Skin of body (tissue), 2 donors: ENCODE data around the gene PACRG. TPM values are rescaled to one million over a fixed set of nuclear protein-coding genes. Genes with fewer than 3 reads are reported as not detected.
"Not testable (repeated sequence)": the region's sequence is repeated elsewhere in the genome, so short reads cannot be mapped to it uniquely, and the experiment has no call there.

Experiments
- DNase-seq: peaks from one replicate; lab custom pipeline; 2025; lab: John Stamatoyannopoulos, UW
- total RNA-seq: library from RNA; depleted of rRNA; stranded (reverse); fragments of >200 nt; gene quantifications from one replicate; pipeline ENCODE4 v1.2.3, GENCODE V29; 2014

PACRG gene
- total RNA-seq, 1 donor from 2014 or later = 5.5 TPM

DNA sequence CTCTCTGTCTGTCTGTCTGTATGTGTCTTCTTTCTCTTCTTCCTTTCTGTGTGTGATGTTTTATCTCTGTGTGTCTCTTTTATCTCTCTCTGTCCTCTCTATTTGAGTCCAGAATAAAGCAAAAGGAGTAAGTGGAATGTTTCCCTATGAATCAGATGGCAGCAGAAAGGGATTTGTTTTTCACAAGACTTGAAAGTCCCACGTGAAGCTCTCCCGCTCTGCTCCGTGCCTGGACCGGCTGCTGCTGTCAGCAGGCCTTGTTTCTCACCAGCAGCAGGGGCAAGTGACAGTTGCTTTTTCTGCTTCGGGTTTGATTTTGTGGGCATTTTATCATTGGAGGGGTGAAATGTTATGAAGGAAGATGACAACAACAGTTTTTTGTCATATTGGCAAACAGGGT, 212.7 kb downstream of the PACRG start:
- no peak for DNase-seq

DNA sequence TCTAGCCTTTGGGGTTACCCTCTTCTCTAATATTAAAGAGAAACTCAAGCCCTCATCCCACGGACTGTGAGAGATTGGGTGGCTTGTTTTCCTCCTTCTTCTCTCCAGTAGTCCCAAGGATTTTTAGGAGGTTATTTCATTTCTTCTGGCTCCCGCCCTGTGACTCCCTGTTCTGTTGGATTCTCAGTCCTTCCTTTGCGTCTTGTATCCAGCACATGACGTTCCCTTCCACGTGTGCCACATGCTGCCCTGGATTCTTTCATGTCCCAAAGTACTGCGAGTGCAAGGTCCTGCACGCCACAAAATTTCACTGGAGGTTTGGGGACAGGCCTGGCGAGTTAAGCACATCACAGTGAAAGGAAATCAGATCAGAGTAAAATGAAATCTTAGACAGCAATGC, 213.4 kb downstream of the PACRG start:
- DNase-seq = no peak

GRCh38 chr6:162942866-162943265, 215.1 kb downstream of the PACRG start:
- DNase-seq = no peak

DNA sequence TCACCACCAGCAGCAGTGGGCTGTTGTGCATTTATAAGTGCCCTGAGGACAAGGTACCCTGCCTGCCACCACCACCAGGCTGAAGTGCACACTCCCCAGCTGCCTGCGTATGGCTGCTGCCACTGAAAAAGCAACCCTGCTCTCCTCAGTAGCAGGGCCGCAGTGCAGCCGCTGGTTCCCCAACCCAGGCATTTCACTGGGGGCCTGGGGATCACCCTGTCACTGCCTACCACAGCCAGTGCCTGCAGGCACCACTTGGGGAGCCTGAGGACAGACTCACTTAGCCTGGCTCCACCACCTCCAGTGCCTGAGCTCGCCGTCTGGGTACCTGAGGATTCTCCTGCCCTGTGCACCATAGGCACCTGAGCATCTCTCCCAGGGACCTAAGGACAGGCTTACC, 215.6 kb downstream of the PACRG start:
- no peak for DNase-seq

- DNase-seq = no peak
These were observed 223.5 kb downstream of the PACRG start for GRCh38 chr6:162951164-162951743.

- no peak for DNase-seq
These were observed 224.6 kb downstream of the PACRG start for GRCh38 chr6:162952423-162952822.

GRCh38 chr6:162957062-162957461, 229.3 kb downstream of the PACRG start:
- no peak for DNase-seq

GRCh38 chr6:162960679-162961457, 233.1 kb downstream of the PACRG start:
- peak; percentile 79 for DNase-seq

GRCh38 chr6:162962093-162962492, 234.3 kb downstream of the PACRG start:
- DNase-seq = no peak

- DNase-seq = no peak
These were observed 236.1 kb downstream of the PACRG start for GRCh38 chr6:162963861-162964260.

DNA sequence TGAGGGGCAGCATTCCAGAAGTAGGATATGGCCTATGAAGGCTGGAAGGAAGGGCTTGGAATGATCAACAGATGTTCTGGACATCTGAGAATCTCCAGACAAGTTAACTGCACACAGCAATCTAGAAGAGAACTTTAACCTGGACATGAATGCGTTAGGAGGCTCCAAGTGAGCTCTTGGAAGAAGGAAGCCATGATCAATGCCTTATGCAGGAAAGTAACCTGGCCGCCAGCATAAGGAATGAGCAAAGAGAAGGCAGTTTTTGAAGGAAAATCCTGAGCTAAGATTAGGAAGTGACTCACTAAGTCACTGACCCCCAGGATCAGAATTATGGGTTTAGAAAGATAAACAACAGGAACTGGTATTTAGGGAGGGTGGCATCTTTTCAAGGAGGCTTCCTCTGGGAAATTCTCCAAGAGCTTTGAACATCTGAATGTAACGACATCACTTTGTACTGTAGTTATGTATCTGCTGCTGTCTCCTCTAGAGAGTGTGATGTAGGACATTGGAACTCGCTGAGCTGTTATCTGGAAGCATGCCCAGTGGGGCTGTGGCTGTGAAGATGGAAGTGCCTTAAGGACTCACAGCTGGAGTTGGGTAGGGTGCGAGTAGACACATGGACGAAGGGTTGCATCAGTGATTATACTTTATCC, 236.8 kb downstream of the PACRG start:
- DNase-seq = peak; percentile 99

GRCh38 chr6:162965366-162965765, 237.6 kb downstream of the PACRG start:
- peak; percentile 67 for DNase-seq

GRCh38 chr6:162970246-162970645, 242.5 kb downstream of the PACRG start:
- DNase-seq = no peak

- DNase-seq = no peak
These were observed 243.6 kb downstream of the PACRG start for GRCh38 chr6:162971356-162971755.

DNA sequence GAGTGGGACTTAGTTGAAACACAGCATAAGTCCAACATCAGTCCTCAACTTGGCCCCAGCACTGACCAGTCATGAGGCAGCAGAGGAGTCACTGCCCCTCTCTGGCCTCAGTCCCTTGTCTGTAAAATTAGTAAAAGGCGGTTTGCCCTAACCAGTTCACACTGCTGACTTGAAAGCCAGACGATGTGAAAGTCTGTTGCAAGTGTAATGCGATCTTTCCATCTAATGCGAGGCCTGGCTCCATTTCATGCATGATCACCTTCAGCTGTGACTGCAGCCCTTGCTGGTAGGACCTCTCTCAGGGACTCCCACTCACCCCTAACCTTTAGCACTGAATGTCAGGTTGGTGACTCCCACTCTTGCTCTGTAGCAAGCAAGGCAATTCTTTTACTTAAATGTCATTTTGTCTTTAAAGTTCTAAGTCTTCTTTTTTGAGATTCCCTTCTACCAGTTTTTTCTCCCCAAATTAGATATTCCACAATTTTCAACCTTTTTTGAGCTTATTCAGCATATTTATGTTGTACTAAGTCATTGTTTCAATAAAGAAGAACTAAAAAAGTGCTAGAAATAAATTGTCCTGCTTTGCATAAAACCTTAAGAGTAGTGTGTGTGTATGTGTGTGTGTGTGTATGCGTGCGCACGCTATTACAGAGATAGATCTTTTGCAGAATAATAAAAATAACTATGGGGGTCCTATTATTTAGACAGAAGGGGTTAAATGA, 245.5 kb downstream of the PACRG start:
- no peak for DNase-seq

DNA sequence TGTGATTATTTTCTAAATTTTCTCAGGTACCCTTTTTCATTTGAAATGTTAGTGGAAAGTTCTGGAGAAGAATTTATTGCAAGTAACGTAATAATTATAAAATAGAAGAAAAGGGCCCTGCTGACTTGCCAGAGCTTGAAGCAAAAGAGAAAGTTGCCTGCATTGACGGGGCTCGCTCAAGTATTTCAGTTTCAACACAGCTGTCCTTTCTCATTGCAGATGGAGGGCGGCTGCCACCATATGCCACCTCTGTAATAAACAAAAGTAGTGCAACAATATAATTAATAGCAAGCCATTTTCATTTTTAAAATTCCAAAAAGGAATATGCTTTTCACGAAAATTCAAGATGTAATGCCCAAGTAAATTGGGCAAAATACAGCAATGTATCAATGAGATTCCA, 246.2 kb downstream of the PACRG start:
- no peak for DNase-seq

DNA sequence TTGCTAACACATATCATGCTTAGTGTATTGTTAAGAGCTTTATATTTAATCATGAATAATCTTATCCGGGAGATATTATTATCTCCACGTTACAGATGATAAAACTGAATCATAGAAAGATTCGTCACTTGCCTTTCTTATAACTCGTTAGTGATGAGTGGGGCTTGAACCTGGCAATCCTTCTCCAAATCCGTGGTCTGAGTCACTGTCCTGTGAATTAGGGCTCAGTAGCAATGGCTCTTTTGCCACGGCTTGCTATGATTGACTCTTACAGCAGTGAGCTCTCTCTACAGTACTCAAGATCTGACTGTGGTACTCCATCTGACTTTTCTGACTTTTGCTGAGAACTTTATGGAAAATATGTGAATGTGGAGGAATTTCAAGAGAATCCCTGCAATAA, 246.9 kb downstream of the PACRG start:
- no peak for DNase-seq

DNA sequence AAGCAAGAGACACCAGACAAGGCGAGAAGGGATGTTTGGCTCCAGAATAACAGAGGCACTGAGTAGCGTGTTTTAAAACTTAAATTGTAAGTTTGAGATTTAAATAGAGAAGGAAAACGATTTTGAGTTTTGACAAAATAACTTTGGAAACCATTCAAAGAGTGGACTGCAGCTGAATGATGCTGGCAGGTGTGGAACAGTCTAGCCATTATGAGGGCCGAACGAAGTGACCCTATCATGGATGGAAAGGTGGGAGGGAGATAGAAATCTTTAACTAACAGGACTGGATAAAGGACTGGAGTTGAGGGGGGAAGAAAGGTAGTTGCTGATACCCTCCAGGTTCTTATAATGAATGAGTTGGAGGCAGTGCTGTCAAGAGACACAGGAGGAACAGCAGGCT, 248.4 kb downstream of the PACRG start:
- DNase-seq = no peak

DNA sequence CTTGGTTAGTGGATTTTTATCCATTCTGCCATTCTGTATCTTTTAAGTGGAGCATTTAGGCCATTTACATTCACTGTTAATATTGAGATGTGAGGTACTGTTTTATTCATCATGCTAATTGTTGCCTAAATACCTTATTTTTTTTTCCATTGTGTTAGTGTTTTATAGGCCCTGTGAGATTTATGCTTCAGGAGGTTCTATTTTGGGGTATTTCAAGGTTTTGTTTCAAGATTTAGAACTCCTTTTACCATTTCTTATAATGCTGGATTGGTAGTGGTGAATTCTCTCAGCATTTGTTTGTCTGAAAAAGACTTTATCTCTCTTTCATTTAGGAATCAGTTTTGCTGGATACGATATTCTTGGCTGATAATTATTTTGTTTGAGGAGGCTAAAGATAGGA, 255.5 kb downstream of the PACRG start:
- not testable (repeated sequence) for DNase-seq

- DNase-seq = no peak
These were observed 271.0 kb downstream of the PACRG start for GRCh38 chr6:162998777-162999176.

DNA sequence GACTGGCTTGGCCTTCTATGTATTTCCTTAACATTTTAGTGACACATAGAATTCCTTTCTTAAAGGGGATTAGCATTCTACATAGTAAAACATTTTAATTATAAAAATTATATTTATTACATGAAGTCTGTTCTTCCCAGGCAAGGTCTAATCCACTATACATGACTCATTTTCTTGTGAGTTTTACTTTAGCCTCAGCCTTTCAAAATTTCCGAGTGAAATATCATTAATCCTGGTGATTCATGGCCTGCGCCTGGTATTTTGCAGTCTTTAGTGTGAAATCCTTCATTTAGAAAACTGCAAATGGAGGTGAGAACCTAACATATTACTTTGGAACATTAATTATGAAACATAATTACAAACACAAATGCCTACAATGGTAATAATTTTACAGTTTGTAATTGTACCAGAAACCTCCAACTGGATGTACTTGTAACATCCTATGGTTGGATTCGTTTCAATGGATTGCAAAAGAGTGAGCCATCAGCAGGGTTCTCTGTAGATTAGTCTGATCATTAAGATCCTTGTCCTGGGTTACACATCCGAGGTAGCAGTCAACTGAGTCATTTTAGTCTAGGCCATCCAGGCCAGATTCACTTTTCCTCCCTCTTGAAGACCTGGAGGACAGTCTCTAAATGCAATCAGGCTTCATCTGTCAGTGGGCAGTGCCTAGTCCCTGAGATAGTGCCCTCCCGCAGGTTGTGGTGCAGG, 272.0 kb downstream of the PACRG start:
- DNase-seq = no peak
